ENCODE results near the gene XRN2. TPM values are rescaled to one million over a fixed set of nuclear protein-coding genes. Genes with fewer than 3 reads are reported as not detected.
A peak's percentile ranks its signal among the peaks of the same experiment; 100 is the strongest.

Gene XRN2
- total RNA-seq, 1 donor from 2014 or later: 46.4 TPM

- Histone ChIP-seq H3K4me3 (no peak overlapping the region), H3K27me3 (peaks cover 22% of the 10 kb centered on the region), H3K27ac (no peak overlapping the region), H3K4me1 (no peaks in the 10 kb centered on the region), H3K9me3 (no peaks in the 10 kb centered on the region), H3K36me3 (peaks cover 0 to 14% of the 10 kb centered on the region in 2 donors)
- TF ChIP-seq, protein P1, sequence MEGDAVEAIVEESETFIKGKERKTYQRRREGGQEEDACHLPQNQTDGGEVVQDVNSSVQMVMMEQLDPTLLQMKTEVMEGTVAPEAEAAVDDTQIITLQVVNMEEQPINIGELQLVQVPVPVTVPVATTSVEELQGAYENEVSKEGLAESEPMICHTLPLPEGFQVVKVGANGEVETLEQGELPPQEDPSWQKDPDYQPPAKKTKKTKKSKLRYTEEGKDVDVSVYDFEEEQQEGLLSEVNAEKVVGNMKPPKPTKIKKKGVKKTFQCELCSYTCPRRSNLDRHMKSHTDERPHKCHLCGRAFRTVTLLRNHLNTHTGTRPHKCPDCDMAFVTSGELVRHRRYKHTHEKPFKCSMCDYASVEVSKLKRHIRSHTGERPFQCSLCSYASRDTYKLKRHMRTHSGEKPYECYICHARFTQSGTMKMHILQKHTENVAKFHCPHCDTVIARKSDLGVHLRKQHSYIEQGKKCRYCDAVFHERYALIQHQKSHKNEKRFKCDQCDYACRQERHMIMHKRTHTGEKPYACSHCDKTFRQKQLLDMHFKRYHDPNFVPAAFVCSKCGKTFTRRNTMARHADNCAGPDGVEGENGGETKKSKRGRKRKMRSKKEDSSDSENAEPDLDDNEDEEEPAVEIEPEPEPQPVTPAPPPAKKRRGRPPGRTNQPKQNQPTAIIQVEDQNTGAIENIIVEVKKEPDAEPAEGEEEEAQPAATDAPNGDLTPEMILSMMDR (IDR thresholded peaks at IDR 0.05): no peak
- no peak for TF ChIP-seq POLR2A (IDR thresholded peaks at IDR 0.05)
- no peak for TF ChIP-seq POLR2AphosphoS5 (IDR thresholded peaks at IDR 0.05; ENCODE audit: insufficient read depth in 1 of 2, low read depth in 1 of 2)
- no peak for DNase-seq (ENCODE audit: extremely low spot score in 2 of 2)
- intact Hi-C loops (cut with DNase I): no loop called here
Observed at GRCh38 chr20:21393166-21393565, 90.0 kb downstream of the XRN2 start.

GRCh38 chr20:21393816-21394519, 90.8 kb downstream of the XRN2 start:
- DNase-seq (ENCODE audit: extremely low spot score in 2 of 2): no peak
- H3K27me3 ChIP-seq: peaks cover 28% of the 10 kb centered on the region
- no peaks in the 10 kb centered on the region for H3K9me3 ChIP-seq
- TF ChIP-seq POLR2A (IDR thresholded peaks at IDR 0.05): no peak
- TF ChIP-seq POLR2AphosphoS5 (IDR thresholded peaks at IDR 0.05; ENCODE audit: insufficient read depth in 1 of 2, low read depth in 1 of 2): no peak
- TF ChIP-seq, protein P1 (IDR thresholded peaks at IDR 0.05): no peak
- H3K4me1 ChIP-seq: no peaks in the 10 kb centered on the region
- H3K4me3 ChIP-seq: no peak overlapping the region
- no peak overlapping the region for H3K27ac ChIP-seq
- peaks cover 0 to 10% of the 10 kb centered on the region in 2 donors for H3K36me3 ChIP-seq
- intact Hi-C loops (cut with DNase I): no loop called here

DNA sequence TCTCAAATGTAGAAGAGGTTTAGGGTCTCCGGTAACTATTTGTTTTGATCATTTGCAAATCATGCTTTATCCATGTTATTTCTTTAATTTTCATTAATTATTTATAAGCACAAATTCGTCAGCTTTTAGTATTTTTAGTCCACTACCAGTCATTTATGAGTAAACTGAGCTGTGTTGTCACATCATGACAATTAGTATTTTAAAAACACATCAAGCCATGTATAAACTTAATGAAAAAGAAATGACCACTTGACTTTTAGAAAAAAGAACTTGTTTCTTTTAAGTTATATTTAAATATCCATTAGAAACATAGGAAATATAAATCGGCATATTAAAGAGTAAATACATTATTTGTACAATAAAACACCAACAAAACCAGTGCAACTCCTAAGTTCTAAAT, 91.4 kb downstream of the XRN2 start:
- intact Hi-C loops (cut with DNase I): no loop called here
- Histone ChIP-seq H3K27ac (no peak overlapping the region), H3K36me3 (peaks cover 0 to 5% of the 10 kb centered on the region in 2 donors), H3K9me3 (no peaks in the 10 kb centered on the region), H3K27me3 (peaks cover 28% of the 10 kb centered on the region), H3K4me3 (no peak overlapping the region), H3K4me1 (no peaks in the 10 kb centered on the region)
- no peak for DNase-seq (ENCODE audit: extremely low spot score in 2 of 2)
- no peak for TF ChIP-seq POLR2AphosphoS5 (IDR thresholded peaks at IDR 0.05; ENCODE audit: insufficient read depth in 1 of 2, low read depth in 1 of 2)
- TF ChIP-seq, protein P1 (IDR thresholded peaks at IDR 0.05): no peak
- TF ChIP-seq POLR2A (IDR thresholded peaks at IDR 0.05): no peak

GRCh38 chr20:21395051-21395665, 92.0 kb downstream of the XRN2 start:
- H3K9me3 ChIP-seq: no peaks in the 10 kb centered on the region
- TF ChIP-seq POLR2AphosphoS5 (IDR thresholded peaks at IDR 0.05; ENCODE audit: insufficient read depth in 1 of 2, low read depth in 1 of 2): no peak
- no peak for TF ChIP-seq POLR2A (IDR thresholded peaks at IDR 0.05)
- TF ChIP-seq, protein P1 (IDR thresholded peaks at IDR 0.05): no peak
- H3K27me3 ChIP-seq: peaks cover 28% of the 10 kb centered on the region
- H3K36me3 ChIP-seq: no peaks in the 10 kb centered on the region
- intact Hi-C loops (cut with DNase I): no loop called here
- H3K27ac ChIP-seq: no peak overlapping the region
- no peak for DNase-seq (ENCODE audit: extremely low spot score in 2 of 2)
- peak overlapping the region in 1 of 2 donors; percentile 38 for H3K4me3 ChIP-seq
- H3K4me1 ChIP-seq: no peaks in the 10 kb centered on the region
